Naive thymus-derived CD4-positive, alpha-beta T cell (primary cell): ENCODE measurements around the gene ATXN7. TPM values are rescaled to one million over a fixed set of nuclear protein-coding genes. Genes with fewer than 3 reads are reported as not detected.

Source experiments
- ATAC-seq: fragments of 150-1000 bp; cut with Tn5 transposase; 2 replicates; pipeline ENCODE4 v1.10.0; 2021; ENCODE audit warnings: mild to moderate bottlenecking, moderate library complexity
- CTCF ChIA-PET: fragments of 350-600 bp; sonication (Branson Sonifier 250); formaldehyde crosslinking; loops from one replicate; lab custom pipeline; 2021; ENCODE audit warnings: antibody characterized with exemption; lab: Charles Lee
- POLR2A ChIA-PET: fragments of 350-600 bp; sonication (Branson Sonifier 250); formaldehyde crosslinking; loops from one replicate; lab custom pipeline; 2021; ENCODE audit warnings: antibody characterized with exemption, inconsistent platforms; lab: Charles Lee
- DNase-seq, 9 donors: peaks; one replicate each; pipeline versions ENCODE4 v3.0.0 to v3.0.0-alpha.2; 2020 to 2022; ENCODE audit warnings: mixed read lengths in 1 of 9
- H3K27ac ChIP-seq: one replicate; pipeline ENCODE4 v1.7.0; 2013; ENCODE audit warnings: mild to moderate bottlenecking, low read depth, low read length, moderate library complexity
- H3K27me3 ChIP-seq, 2 donors: one replicate each; pipeline ENCODE4 v1.7.0; 2013; ENCODE audit warnings: low read length in 2 of 2, mild to moderate bottlenecking in 2 of 2, moderate library complexity in 2 of 2; ENCODE audit not compliant: control insufficient read depth in 2 of 2, insufficient read depth in 2 of 2
- H3K36me3 ChIP-seq, 3 experiments: 1 replicate in 2 of 3; 2 replicates in 1 of 3; pipeline ENCODE4 v1.7.0; 2013; ENCODE audit warnings: low read length in 3 of 3, mild to moderate bottlenecking in 3 of 3, moderate library complexity in 1 of 3; ENCODE audit not compliant: insufficient read depth in 3 of 3, control insufficient read depth in 2 of 3
- H3K4me1 ChIP-seq, 2 donors: one replicate each; pipeline ENCODE4 v1.7.0; 2013; ENCODE audit warnings: low read length in 2 of 2, mild to moderate bottlenecking in 2 of 2, moderate library complexity in 1 of 2; ENCODE audit not compliant: control insufficient read depth in 2 of 2, insufficient read depth in 2 of 2
- H3K4me3 ChIP-seq: 2 replicates; pipeline ENCODE4 v1.7.0; 2013; ENCODE audit warnings: mild to moderate bottlenecking, low read length
- H3K9me3 ChIP-seq, 3 experiments: 1 replicate in 2 of 3; 2 replicates in 1 of 3; pipeline ENCODE4 v1.7.0; 2013; ENCODE audit warnings: low read length in 3 of 3; ENCODE audit not compliant: control insufficient read depth in 2 of 3
- H3K27ac Mint-ChIP-seq, 9 donors: one replicate each; pipeline ENCODE4 v1.8.0; 2020 to 2022; ENCODE audit warnings: mixed read lengths in 9 of 9, mild to moderate bottlenecking in 8 of 9, moderate library complexity in 5 of 9, inconsistent platforms in 2 of 9
- H3K27me3 Mint-ChIP-seq, 5 donors: one replicate each; pipeline ENCODE4 v1.8.0; 2021 to 2022; ENCODE audit warnings: mixed read lengths in 5 of 5, mild to moderate bottlenecking in 1 of 5
- H3K36me3 Mint-ChIP-seq, 5 donors: one replicate each; pipeline ENCODE4 v1.8.0; 2020 to 2022; ENCODE audit warnings: mixed read lengths in 5 of 5, mild to moderate bottlenecking in 3 of 5, inconsistent platforms in 1 of 5
- H3K4me1 Mint-ChIP-seq, 7 donors: one replicate each; pipeline ENCODE4 v1.8.0; 2020 to 2022; ENCODE audit warnings: mixed read lengths in 7 of 7, mild to moderate bottlenecking in 3 of 7, inconsistent platforms in 1 of 7
- H3K4me3 Mint-ChIP-seq, 10 donors: one replicate each; pipeline ENCODE4 v1.8.0; 2020 to 2022; ENCODE audit warnings: mild to moderate bottlenecking in 10 of 10, mixed read lengths in 10 of 10, moderate library complexity in 6 of 10, inconsistent platforms in 2 of 10
- H3K9me3 Mint-ChIP-seq, 11 donors: one replicate each; pipeline ENCODE4 v1.8.0; 2020 to 2022; ENCODE audit warnings: mixed read lengths in 11 of 11, mild to moderate bottlenecking in 4 of 11, inconsistent platforms in 1 of 11, moderate library complexity in 1 of 11
- intact Hi-C, 2 donors: fragments of 100-400 bp; cut with micrococcal nuclease; formaldehyde crosslinking; loops; one replicate each; pipeline ENCODE4 v1.15.1; 2023
- polyA plus RNA-seq, 2 donors: library from polyadenylated mRNA; unstranded; fragments of 300-500 nt; fragmentation: Illumina TruSeq; gene quantifications; one replicate each; pipeline ENCODE4 v1.2.3, GENCODE V29; 2021
- total RNA-seq, 6 experiments: library from RNA in 5 of 6; stranded (reverse) in 5 of 6; gene quantifications; 1 replicate in 5 of 6; 2 replicates in 1 of 6; pipeline ENCODE4 v1.2.3 and lab custom pipeline; 2021 to 2026

Gene ATXN7
- total and polyA plus RNA-seq, 7 experiments from 2014 or later, result 29.8 to 204 (median 142) TPM

GRCh38 chr3:63862804-63863149 is 890 bp upstream of the ATXN7 start:
- H3K27ac ChIP-seq, result peak overlapping the region; percentile 84
- intact Hi-C loops, result loop anchor here (1.0 to 5.0 kb wide), 5 partner anchors 50 to 161 kb away; partner anchors contain the start of genes PSMD6 (in 2 of the 2) and SCAANT1 (in 1 of the 2)

GRCh38 chr3:63864008-63864964 is 619 bp downstream of the ATXN7 start:
- peaks cover 0 to 19% (median 8%) of the 10 kb centered on the region in 5 donors for H3K36me3 Mint-ChIP-seq
- peaks cover 36 to 76% (median 67%) of the 10 kb centered on the region in 7 donors for H3K4me1 Mint-ChIP-seq
- H3K4me3 Mint-ChIP-seq, result peak overlapping the region; percentile 81 to 95 (median 92)
- no peaks in the 10 kb centered on the region for H3K27me3 Mint-ChIP-seq
- ATAC-seq (peak; percentile 59), DNase-seq (peak in 8 of 9 donors; percentile 27 to 62 (median 36))
- POLR2A ChIA-PET, result interaction anchor here (2.2 kb wide), 1 partner anchor 48 kb away, joined by 13 read pairs; the partner anchor contains the start of gene SCAANT1
- H3K9me3 Mint-ChIP-seq, result no peaks in the 10 kb centered on the region
- Histone ChIP-seq H3K4me1 (peaks cover 14 to 17% of the 10 kb centered on the region in 2 donors), H3K27me3 (no peaks in the 10 kb centered on the region), H3K27ac (peak overlapping the region; percentile 76), H3K36me3 (peaks cover 0 to 5% (median 0%) of the 10 kb centered on the region in 3 experiments), H3K4me3 (peak overlapping the region; percentile 64), H3K9me3 (no peaks in the 10 kb centered on the region)
- CTCF ChIA-PET, result no interaction called here
- peak overlapping the region; percentile 81 to 95 (median 93) for H3K27ac Mint-ChIP-seq
- intact Hi-C loops, result loop anchor here in 1 of 2 donors (1.0 to 5.0 kb wide), 2 partner anchors 48 to 103 kb away; partner anchors contain the start of gene SCAANT1

More at GRCh38 chr3:63862804-63863149, 890 bp upstream of the ATXN7 start:
- no peak for ATAC-seq
- peak overlapping the region; percentile 51 to 96 (median 84) for H3K27ac Mint-ChIP-seq
- ChIA-PET CTCF (interaction anchor here (0.9 kb wide), 1 partner anchor 100 kb away, joined by 3 read pairs; no protein-coding TSS in a partner anchor), POLR2A (interaction anchor here (1.1 to 2.2 kb wide), 3 partner anchors 49 to 117 kb away, joined by 3 to 13 read pairs (median 4); partner anchors contain the start of gene SCAANT1)
- peaks cover 0 to 5% (median 0%) of the 10 kb centered on the region in 3 experiments for H3K36me3 ChIP-seq
- peak overlapping the region; percentile 71 for H3K4me3 ChIP-seq
- peaks cover 0 to 15% (median 8%) of the 10 kb centered on the region in 5 donors for H3K36me3 Mint-ChIP-seq
- H3K9me3 ChIP-seq, result no peaks in the 10 kb centered on the region
- peak in 2 of 9 donors; percentile 1 to 4 for DNase-seq
- no peaks in the 10 kb centered on the region for H3K27me3 ChIP-seq
- H3K4me3 Mint-ChIP-seq, result peak overlapping the region; percentile 65 to 94 (median 89)
- no peaks in the 10 kb centered on the region for H3K9me3 Mint-ChIP-seq
- no peaks in the 10 kb centered on the region for H3K27me3 Mint-ChIP-seq
- peaks cover 39 to 74% (median 68%) of the 10 kb centered on the region in 7 donors for H3K4me1 Mint-ChIP-seq
- H3K4me1 ChIP-seq, result peaks cover 8 to 17% of the 10 kb centered on the region in 2 donors

- Histone ChIP-seq H3K4me1 (peaks cover 14 to 17% of the 10 kb centered on the region in 2 donors), H3K27ac (peak overlapping the region; percentile 76), H3K36me3 (peaks cover 0 to 5% (median 0%) of the 10 kb centered on the region in 3 experiments), H3K4me3 (peak overlapping the region; percentile 64), H3K9me3 (no peaks in the 10 kb centered on the region), H3K27me3 (no peaks in the 10 kb centered on the region)
- peak in 1 of 9 donors; percentile 4 for DNase-seq
- peaks cover 38 to 76% (median 65%) of the 10 kb centered on the region in 7 donors for H3K4me1 Mint-ChIP-seq
- no peak for ATAC-seq
- ChIA-PET CTCF (no interaction called here), POLR2A (no interaction called here)
- H3K36me3 Mint-ChIP-seq, result peaks cover 0 to 19% (median 8%) of the 10 kb centered on the region in 5 donors
- H3K4me3 Mint-ChIP-seq, result peak overlapping the region; percentile 81 to 95 (median 92)
- H3K27me3 Mint-ChIP-seq, result no peaks in the 10 kb centered on the region
- intact Hi-C loops, result loop anchor here in 1 of 2 donors (1.0 to 5.0 kb wide), 2 partner anchors 47 to 102 kb away; partner anchors contain the start of gene SCAANT1
- H3K9me3 Mint-ChIP-seq, result no peaks in the 10 kb centered on the region
- peak overlapping the region; percentile 81 to 95 (median 93) for H3K27ac Mint-ChIP-seq
Measured at GRCh38 chr3:63864965-63865327, 1.3 kb downstream of the ATXN7 start.

- Histone ChIP-seq H3K9me3 (no peaks in the 10 kb centered on the region), H3K4me1 (peaks cover 14 to 17% of the 10 kb centered on the region in 2 donors), H3K27ac (no peak overlapping the region), H3K4me3 (no peak overlapping the region), H3K27me3 (no peaks in the 10 kb centered on the region), H3K36me3 (peaks cover 0 to 5% (median 0%) of the 10 kb centered on the region in 3 experiments)
- intact Hi-C loops, result no loop called here
- ChIA-PET POLR2A (no interaction called here), CTCF (no interaction called here)
- H3K27me3 Mint-ChIP-seq, result no peaks in the 10 kb centered on the region
- H3K4me1 Mint-ChIP-seq, result peaks cover 37 to 75% (median 63%) of the 10 kb centered on the region in 7 donors
- H3K9me3 Mint-ChIP-seq, result no peaks in the 10 kb centered on the region
- peaks cover 0 to 19% (median 8%) of the 10 kb centered on the region in 5 donors for H3K36me3 Mint-ChIP-seq
- DNase-seq, result no peak
- ATAC-seq, result no peak
- peak overlapping the region in 4 of 9 donors; percentile 4 to 51 (median 39) for H3K27ac Mint-ChIP-seq
- peak overlapping the region in 2 of 10 donors; percentile 16 to 47 for H3K4me3 Mint-ChIP-seq
Measured at GRCh38 chr3:63867225-63867624, 3.6 kb downstream of the ATXN7 start.

GRCh38 chr3:63869940-63870614 is 6.4 kb downstream of the ATXN7 start:
- H3K9me3 Mint-ChIP-seq, result no peaks in the 10 kb centered on the region
- no peak overlapping the region for H3K27ac ChIP-seq
- H3K4me3 Mint-ChIP-seq, result no peak overlapping the region
- H3K9me3 ChIP-seq, result no peaks in the 10 kb centered on the region
- H3K27me3 ChIP-seq, result no peaks in the 10 kb centered on the region
- no peak for ATAC-seq
- POLR2A ChIA-PET, result no interaction called here
- H3K4me3 ChIP-seq, result no peak overlapping the region
- CTCF ChIA-PET, result interaction anchor here (0.9 kb wide), 1 partner anchor 123 kb away, joined by 3 read pairs; no protein-coding TSS in a partner anchor
- intact Hi-C loops, result no loop called here
- H3K36me3 ChIP-seq, result no peaks in the 10 kb centered on the region
- H3K4me1 Mint-ChIP-seq, result peaks cover 31 to 84% (median 72%) of the 10 kb centered on the region in 7 donors
- H3K27me3 Mint-ChIP-seq, result no peaks in the 10 kb centered on the region
- peaks cover 0 to 10% (median 8%) of the 10 kb centered on the region in 5 donors for H3K36me3 Mint-ChIP-seq
- no peak overlapping the region for H3K27ac Mint-ChIP-seq
- H3K4me1 ChIP-seq, result peaks cover 4 to 6% of the 10 kb centered on the region in 2 donors
- DNase-seq, result no peak

GRCh38 chr3:63870615-63871005 is 6.9 kb downstream of the ATXN7 start:
- Histone ChIP-seq H3K4me3 (no peak overlapping the region), H3K36me3 (no peaks in the 10 kb centered on the region), H3K27ac (no peak overlapping the region), H3K4me1 (peaks cover 0 to 6% of the 10 kb centered on the region in 2 donors), H3K27me3 (no peaks in the 10 kb centered on the region), H3K9me3 (no peaks in the 10 kb centered on the region)
- Mint-ChIP-seq H3K4me3 (no peak overlapping the region), H3K4me1 (peaks cover 31 to 84% (median 74%) of the 10 kb centered on the region in 7 donors), H3K27me3 (no peaks in the 10 kb centered on the region), H3K27ac (no peak overlapping the region), H3K9me3 (no peaks in the 10 kb centered on the region), H3K36me3 (peaks cover 0 to 9% (median 7%) of the 10 kb centered on the region in 5 donors)
- POLR2A ChIA-PET, result no interaction called here
- ATAC-seq (no peak), DNase-seq (no peak)
- intact Hi-C loops, result no loop called here
- CTCF ChIA-PET, result no interaction called here
